HG03469 (cell line): ENCODE results near the gene FNTB.
A peak's percentile ranks its signal among the peaks of the same experiment; 100 is the strongest.

Source experiments
- ATAC-seq: cut with Tn5 transposase; IDR thresholded peaks from one replicate; pipeline ENCODE4 v1.9.1; 2021; ENCODE audit warnings: mild to moderate bottlenecking, moderate library complexity, moderate number of reproducible peaks; ENCODE audit not compliant: unreplicated experiment

The FNTB gene

DNA sequence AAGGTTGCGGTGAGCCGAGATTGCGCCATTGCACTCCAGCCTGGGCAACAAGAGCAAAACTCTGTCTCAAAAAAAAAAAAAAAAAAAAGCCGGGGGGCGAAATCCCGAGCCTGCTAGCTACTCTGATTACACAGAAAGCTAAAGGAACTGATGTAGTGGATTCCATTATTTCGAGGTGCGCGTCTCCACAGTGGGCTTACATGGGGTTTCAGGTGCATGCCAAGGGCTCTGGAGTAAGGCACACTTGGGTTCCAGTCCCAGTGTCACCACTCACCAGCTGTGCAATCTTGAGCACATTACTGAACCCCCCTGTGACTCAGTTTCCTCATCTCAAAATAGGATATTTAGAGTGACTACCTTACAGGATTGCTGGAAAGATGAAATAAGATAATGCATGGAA is 12.9 kb upstream of the FNTB start:
- ATAC-seq = no peak

- ATAC-seq = no peak
Observed at GRCh38 chr14:64974563-64974962, 12.1 kb upstream of the FNTB start.

- no peak for ATAC-seq
Observed at GRCh38 chr14:64979336-64980074, 7.2 kb upstream of the FNTB start.

GRCh38 chr14:64983439-64984310 is 3.0 kb upstream of the FNTB start:
- ATAC-seq = no peak

GRCh38 chr14:64987438-64987767 is 708 bp downstream of the FNTB start:
- ATAC-seq = no peak

DNA sequence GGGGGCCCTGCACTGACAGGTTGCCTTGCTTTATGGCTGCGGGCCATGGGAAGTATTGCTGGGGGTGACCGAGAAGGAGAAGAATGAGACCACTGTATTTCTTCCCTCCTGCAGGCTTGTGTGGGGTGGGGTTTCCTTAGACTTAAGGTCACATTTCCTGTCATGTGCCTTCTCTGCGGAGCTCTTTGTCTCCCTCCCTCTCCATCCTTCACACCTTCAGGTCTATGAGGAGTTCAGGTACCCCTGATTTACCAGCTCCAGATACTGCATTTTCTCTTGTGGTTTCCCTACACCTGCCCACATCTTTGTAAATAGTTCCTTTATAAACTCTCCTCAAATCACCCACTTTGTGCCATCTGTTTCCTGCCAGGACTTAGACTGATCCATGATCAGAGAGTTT is 3.6 kb downstream of the FNTB start:
- ATAC-seq = no peak

DNA sequence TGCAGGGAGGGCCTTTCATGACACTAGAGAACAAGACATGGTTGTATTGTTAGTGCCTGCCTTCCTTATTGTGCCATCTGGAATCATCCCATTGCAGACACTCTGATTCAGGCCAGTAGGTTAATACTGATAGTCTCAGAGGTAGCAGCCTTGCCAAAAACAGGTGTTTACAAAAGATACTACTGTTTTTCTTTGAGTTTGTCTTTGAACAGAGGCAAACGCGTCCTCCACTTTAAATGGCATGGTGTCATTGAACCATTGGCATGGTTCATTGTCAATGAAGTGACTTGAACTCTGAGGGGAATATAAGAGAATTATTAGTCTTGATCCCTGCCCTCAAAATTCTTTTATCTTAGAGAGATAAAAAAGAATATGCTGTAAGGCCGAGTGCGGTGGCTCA is 4.2 kb downstream of the FNTB start:
- ATAC-seq = no peak

DNA sequence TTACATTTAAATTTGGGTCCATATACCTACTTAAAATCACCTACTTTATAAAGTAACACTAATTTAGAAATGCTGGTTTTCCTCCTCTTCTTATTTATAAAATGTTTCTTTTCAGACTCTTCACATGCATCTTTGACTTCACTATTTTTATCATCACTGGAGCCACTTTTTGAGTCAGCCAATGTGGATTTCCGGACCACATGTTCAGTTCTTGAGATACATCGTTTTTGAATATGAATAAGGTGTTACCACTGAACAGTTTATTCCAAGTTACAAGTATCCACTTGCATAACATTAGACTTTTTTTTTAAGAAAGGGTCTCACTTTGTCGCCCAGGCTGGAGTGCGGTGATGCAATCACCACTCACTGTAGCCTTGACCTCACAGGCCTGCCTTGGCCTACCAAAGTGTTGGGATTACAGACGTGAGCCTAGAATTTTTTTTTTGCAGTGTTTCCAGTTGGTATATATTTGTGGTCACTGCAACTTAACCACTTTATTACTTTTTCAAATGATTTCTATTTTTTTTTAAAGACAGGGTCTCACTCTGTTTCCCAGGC is 5.7 kb downstream of the FNTB start:
- ATAC-seq = no peak

GRCh38 chr14:64993266-64993930 is 6.7 kb downstream of the FNTB start:
- no peak for ATAC-seq

DNA sequence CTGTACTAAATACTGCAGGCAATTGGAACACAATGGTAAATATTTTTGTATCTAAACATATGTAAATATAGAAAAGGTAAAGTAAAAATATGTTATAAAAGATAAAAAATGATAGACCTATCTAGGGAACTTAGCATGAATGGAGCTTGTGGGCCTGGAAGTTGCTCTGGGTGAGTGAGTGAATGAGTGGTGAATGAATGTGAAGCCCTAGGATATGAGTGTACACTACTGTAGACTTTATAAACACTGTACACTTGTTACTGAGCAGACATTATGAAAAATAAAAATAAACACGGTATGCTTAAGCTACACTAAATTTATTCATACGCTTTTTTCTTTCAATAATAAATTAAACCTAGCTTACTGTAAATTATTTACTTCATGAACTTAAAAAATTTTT is 7.8 kb downstream of the FNTB start:
- ATAC-seq = no peak

- ATAC-seq = no peak
Observed at GRCh38 chr14:64995291-64995690, 8.6 kb downstream of the FNTB start.

DNA sequence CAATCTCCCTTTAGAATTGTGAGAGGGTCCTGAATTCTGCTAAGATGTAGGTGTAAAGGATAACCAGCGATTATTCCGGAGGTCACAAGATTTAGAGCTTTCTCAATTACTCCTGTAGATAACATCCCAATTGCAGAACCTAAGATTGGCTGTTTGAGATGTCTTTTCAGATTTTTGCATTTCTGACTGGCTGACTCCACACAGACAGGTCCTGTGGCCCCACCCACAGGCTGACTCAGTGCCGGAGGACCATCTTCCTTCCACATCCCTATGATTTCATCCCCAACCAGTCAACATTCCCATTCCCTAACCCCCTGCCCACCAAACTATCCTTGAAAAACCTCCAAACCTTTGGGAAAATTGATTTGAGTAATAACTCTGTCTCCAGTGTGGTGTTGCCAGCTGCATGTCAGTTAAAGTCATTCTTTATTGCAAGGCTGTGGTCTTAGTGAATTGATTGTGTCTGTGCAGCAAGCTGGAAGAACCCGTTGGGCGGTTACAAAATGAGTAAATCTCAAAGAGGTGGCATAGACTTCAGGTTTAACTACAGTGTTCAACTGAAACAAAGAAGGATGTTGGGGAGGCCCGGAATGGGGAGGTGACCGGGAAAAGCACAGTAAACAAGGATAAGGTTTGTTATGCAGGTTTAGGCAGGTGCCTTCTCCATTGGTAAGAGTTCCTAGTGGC is 10.6 kb downstream of the FNTB start:
- no peak for ATAC-seq

DNA sequence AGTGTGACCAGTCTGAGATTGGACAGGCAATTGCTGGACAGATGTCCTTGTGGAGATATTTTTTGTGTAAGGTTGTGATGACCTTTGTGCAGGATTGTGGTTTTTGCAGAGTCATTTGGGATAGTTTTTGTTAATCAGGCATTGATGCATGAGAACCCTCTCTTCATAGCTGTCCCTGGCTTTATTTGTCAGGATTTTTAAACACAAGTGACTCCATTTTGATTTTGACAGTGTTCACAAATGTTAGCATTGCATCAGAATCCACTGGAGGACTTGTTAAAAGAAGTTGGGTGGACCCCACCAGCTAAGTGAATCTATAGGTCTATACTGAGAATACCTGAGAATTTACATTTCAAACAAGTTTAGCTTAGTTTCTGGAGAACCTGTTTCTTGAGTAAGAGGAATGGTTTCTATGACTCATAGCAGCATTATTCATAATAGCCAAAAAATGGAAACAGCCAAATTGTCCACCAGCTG is 11.8 kb downstream of the FNTB start:
- ATAC-seq = no peak

DNA sequence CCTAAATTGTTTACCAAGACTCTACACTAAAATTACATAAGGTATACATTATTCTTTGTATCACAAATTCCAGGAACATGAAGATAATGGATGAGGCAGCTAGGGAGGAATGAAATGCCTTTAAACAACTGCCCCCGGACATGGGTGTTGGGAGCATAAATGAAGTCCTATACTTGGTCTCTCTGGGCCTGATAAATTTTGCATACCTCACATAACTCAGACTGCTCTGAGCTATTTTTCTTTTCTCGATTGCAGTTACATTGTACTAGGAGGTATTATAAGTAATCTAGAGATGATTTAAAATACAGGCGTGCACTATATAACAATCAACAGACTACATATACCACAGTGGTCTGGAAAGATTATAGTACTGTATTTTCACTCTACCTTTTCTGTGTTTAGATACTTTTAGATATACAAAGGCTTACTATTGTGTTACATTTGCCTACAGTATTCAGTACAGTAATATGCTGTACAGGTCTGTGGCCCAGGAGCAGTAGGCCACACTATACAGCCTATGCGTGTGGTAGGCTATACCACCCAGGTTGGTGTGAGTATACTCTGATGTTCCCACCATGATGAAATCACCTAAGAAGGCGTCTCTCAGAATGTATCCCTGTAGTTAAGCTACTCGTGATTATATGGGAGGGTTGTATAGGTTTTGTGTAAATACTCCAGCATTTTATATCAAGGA is 14.3 kb downstream of the FNTB start:
- no peak for ATAC-seq

DNA sequence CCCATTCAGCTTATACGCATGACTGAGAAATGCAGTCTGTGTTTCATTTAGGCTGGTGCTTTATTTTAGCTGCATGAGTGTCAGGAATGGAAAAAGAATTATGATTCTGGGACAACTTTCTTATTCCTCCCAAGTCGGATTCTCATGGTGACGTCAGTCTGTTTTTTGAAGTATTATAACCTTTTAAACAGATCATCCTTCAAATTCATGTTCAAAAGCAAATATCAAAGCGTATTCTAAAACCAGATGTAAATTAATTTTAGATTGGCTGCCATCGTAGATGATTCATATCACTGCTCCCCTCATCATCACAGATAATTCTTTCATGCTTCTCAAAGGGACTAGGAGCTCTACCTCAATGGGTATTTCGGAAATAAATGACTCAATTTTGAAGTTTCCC is 15.0 kb downstream of the FNTB start:
- no peak for ATAC-seq

GRCh38 chr14:65002586-65003210 is 16.0 kb downstream of the FNTB start:
- no peak for ATAC-seq

DNA sequence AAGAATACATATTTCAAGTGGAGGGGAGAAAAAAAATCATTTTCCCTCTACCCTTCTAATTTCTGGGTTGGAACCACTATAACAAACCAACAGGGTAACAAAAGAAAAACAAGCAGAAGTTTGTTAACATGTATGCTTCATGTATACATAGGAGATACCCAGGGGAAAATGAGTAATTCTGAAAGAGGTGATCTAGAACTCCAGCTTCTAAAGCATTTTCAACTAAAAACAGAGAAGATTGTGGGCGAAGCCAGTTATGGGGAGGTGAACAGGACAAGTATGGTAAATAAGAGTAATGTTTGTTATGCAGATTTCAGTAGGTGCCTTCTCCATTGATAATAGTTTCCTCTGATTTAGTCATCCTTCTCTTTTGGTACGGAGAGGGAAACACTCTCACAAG is 16.7 kb downstream of the FNTB start:
- ATAC-seq = peak; percentile 83

DNA sequence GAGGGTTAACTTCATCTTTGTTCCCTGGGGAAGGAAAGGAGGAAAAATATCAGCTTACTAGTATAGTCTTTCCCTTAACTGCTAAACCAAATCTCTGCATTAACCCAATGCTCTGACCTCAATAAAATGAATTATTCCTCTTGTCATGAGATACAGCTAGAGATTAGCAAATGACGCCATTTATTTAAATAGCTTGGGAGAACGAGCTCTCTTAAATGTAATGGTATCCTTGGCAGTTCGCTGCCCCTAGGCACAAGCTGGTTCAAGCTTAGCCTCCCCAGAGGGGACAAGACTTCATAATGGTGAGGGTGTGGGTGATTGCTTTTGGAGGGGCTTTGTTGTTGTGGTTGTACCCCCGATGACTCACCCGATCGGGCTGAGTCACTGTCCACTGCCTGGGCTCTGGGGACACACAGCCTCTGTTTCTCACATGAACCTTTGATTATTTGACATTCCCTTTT is 19.6 kb downstream of the FNTB start:
- no peak for ATAC-seq

DNA sequence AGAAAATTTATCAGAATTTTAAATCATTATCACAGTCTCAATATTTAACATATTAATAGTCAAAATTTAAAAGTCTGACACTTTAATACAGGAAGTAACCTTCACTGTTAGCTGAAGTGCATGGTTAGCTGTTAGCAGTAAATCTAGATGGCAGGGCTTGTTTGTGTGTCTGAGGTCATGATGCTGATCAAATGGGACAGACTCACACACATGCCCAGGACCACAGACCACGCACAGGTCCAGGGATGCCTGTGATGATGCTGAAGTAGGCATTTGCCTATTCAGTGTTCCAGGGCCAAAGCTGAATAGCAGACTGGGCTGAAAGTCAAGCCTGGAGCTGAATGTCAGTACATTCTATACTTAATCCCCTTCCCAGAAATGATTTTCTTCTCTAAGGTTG is 20.5 kb downstream of the FNTB start:
- ATAC-seq = no peak
